ENCODE data around the gene MAN1A1. TPM values are rescaled to one million over a fixed set of nuclear protein-coding genes. Genes with fewer than 3 reads are reported as not detected.
"Not testable (repeated sequence)": the region's sequence is repeated elsewhere in the genome, so short reads cannot be mapped to it uniquely, and the experiment has no call there.

MAN1A1 gene
- total RNA-seq, 1 experiment from 2014 or later, result 13.3 TPM

- Mint-ChIP-seq H3K36me3 (ENCODE audit: insufficient read depth, unreplicated experiment) (no peaks in the 10 kb centered on the region), H3K4me1 (ENCODE audit: low read depth, unreplicated experiment) (peaks cover 27% of the 10 kb centered on the region), H3K4me3 (ENCODE audit: low read depth, unreplicated experiment) (no peak overlapping the region), H3K27me3 (ENCODE audit: unreplicated experiment) (no peaks in the 10 kb centered on the region), H3K9me3 (ENCODE audit: low read depth, unreplicated experiment) (no peaks in the 10 kb centered on the region), H3K27ac (ENCODE audit: unreplicated experiment) (no peak overlapping the region)
- TF ChIP-seq, protein P1, sequence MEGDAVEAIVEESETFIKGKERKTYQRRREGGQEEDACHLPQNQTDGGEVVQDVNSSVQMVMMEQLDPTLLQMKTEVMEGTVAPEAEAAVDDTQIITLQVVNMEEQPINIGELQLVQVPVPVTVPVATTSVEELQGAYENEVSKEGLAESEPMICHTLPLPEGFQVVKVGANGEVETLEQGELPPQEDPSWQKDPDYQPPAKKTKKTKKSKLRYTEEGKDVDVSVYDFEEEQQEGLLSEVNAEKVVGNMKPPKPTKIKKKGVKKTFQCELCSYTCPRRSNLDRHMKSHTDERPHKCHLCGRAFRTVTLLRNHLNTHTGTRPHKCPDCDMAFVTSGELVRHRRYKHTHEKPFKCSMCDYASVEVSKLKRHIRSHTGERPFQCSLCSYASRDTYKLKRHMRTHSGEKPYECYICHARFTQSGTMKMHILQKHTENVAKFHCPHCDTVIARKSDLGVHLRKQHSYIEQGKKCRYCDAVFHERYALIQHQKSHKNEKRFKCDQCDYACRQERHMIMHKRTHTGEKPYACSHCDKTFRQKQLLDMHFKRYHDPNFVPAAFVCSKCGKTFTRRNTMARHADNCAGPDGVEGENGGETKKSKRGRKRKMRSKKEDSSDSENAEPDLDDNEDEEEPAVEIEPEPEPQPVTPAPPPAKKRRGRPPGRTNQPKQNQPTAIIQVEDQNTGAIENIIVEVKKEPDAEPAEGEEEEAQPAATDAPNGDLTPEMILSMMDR (IDR thresholded peaks at IDR 0.05; ENCODE audit: unreplicated experiment), result no peak
- CTCF ChIA-PET, result no interaction called here
- intact Hi-C loops (cut with micrococcal nuclease; ENCODE audit: unreplicated experiment), result no loop called here
- BruUV-seq (replicated peaks), result no TSS peak
- DNase-seq, result no peak
These were observed 188.7 kb downstream of the MAN1A1 start for GRCh38 chr6:119160911-119161310.

GRCh38 chr6:119158057-119158848 is 191.3 kb downstream of the MAN1A1 start:
- no TSS peak for BruUV-seq (replicated peaks)
- Mint-ChIP-seq H3K4me1 (ENCODE audit: low read depth, unreplicated experiment) (peaks cover 19% of the 10 kb centered on the region), H3K4me3 (ENCODE audit: low read depth, unreplicated experiment) (no peak overlapping the region), H3K27me3 (ENCODE audit: unreplicated experiment) (no peaks in the 10 kb centered on the region), H3K36me3 (ENCODE audit: insufficient read depth, unreplicated experiment) (no peaks in the 10 kb centered on the region), H3K27ac (ENCODE audit: unreplicated experiment) (no peak overlapping the region), H3K9me3 (ENCODE audit: low read depth, unreplicated experiment) (no peaks in the 10 kb centered on the region)
- no peak for DNase-seq
- TF ChIP-seq, protein P1 (IDR thresholded peaks at IDR 0.05; ENCODE audit: unreplicated experiment), result no peak
- intact Hi-C loops (cut with micrococcal nuclease; ENCODE audit: unreplicated experiment), result no loop called here
- CTCF ChIA-PET, result no interaction called here

- Mint-ChIP-seq H3K4me1 (ENCODE audit: low read depth, unreplicated experiment) (peaks cover 17% of the 10 kb centered on the region), H3K9me3 (ENCODE audit: low read depth, unreplicated experiment) (no peaks in the 10 kb centered on the region), H3K36me3 (ENCODE audit: insufficient read depth, unreplicated experiment) (no peaks in the 10 kb centered on the region), H3K27ac (ENCODE audit: unreplicated experiment) (no peak overlapping the region), H3K27me3 (ENCODE audit: unreplicated experiment) (no peaks in the 10 kb centered on the region), H3K4me3 (ENCODE audit: low read depth, unreplicated experiment) (no peak overlapping the region)
- DNase-seq, result no peak
- intact Hi-C loops (cut with micrococcal nuclease; ENCODE audit: unreplicated experiment), result no loop called here
- CTCF ChIA-PET, result no interaction called here
- no TSS peak for BruUV-seq (replicated peaks)
- TF ChIP-seq, protein P1 (IDR thresholded peaks at IDR 0.05; ENCODE audit: unreplicated experiment), result no peak
These were observed 192.1 kb downstream of the MAN1A1 start for GRCh38 chr6:119157506-119157815.

DNA sequence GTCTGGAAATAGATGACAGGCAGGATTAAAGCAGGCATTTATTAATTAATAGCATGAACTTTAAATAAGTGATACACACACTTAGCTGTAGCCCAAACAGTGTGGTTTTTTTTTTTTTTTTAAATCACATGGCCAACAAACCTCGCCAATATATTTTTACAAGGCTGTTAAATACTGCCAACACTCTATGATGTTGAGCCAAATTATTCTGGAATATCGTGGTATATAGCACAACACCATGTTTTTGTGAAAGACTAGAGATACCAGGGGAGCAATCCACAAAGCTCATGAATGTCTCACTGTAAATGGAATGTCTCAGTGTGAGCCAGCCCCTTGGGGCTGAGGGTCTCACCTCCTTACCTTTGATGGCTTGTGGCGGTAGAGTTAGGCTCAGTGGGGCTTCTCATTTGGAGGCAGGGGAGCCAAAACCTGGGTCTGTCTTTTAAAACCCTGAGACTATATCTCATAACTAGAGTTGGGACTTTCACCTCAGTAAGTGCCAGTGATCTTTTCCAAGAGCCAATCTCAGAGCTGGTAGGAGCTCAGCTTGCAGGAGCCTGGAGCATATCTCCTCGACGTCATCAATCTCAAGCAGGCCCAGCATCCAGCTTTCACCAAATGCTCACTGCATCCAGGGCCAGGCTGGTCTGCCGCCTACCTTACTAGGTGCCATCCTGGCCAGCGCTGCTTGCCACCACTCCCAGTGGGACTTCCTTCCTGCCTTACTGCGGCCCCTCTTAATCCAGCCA is 192.6 kb downstream of the MAN1A1 start:
- no peaks in the 10 kb centered on the region for H3K36me3 Mint-ChIP-seq (ENCODE audit: insufficient read depth, unreplicated experiment)
- H3K27me3 Mint-ChIP-seq (ENCODE audit: unreplicated experiment), result no peaks in the 10 kb centered on the region
- no peaks in the 10 kb centered on the region for H3K9me3 Mint-ChIP-seq (ENCODE audit: low read depth, unreplicated experiment)
- intact Hi-C loops (cut with micrococcal nuclease; ENCODE audit: unreplicated experiment), result no loop called here
- peaks cover 12% of the 10 kb centered on the region for H3K4me1 Mint-ChIP-seq (ENCODE audit: low read depth, unreplicated experiment)
- TF ChIP-seq, protein P1 (IDR thresholded peaks at IDR 0.05; ENCODE audit: unreplicated experiment), result no peak
- no TSS peak for BruUV-seq (replicated peaks)
- no peak for DNase-seq
- no peak overlapping the region for H3K4me3 Mint-ChIP-seq (ENCODE audit: low read depth, unreplicated experiment)
- CTCF ChIA-PET, result no interaction called here
- no peak overlapping the region for H3K27ac Mint-ChIP-seq (ENCODE audit: unreplicated experiment)

DNA sequence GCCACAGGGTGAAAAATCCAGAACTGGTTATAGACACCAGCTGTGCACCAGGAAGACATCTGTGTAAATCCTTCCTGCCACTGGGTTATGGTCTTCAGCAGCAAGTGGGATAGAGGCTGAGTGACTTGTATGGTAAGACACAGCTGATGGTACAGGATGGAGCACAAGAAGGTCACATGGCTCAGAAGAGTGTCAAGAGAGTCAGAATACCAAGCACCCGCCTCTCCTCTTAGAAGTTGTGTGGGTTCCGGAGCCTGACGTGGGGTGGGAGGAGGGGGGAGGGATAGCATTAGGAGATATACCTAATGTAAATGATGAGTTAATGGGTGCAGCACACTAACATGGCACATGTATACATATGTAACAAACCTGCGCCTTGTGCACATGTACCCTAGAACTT is 193.5 kb downstream of the MAN1A1 start:
- H3K9me3 Mint-ChIP-seq (ENCODE audit: low read depth, unreplicated experiment); H3K27ac Mint-ChIP-seq (ENCODE audit: unreplicated experiment); BruUV-seq (replicated peaks); CTCF ChIA-PET; intact Hi-C loops (cut with micrococcal nuclease; ENCODE audit: unreplicated experiment); DNase-seq; H3K4me3 Mint-ChIP-seq (ENCODE audit: low read depth, unreplicated experiment); H3K36me3 Mint-ChIP-seq (ENCODE audit: insufficient read depth, unreplicated experiment); H3K4me1 Mint-ChIP-seq (ENCODE audit: low read depth, unreplicated experiment); H3K27me3 Mint-ChIP-seq (ENCODE audit: unreplicated experiment): not testable (repeated sequence)
